Endometrium (tissue), 2 donors: ENCODE measurements around the gene VPS37B.
"Not testable (repeated sequence)": the region's sequence is repeated elsewhere in the genome, so short reads cannot be mapped to it uniquely, and the experiment has no call there.

Experiments
- FAIRE-seq: peaks from 2 replicates; lab custom pipeline; 2012; peaks lifted over from hg19 to GRCh38; lab: Jason Lieb, UNC
- donor health status: control.
- donor health status: control.

The VPS37B gene, protein sequence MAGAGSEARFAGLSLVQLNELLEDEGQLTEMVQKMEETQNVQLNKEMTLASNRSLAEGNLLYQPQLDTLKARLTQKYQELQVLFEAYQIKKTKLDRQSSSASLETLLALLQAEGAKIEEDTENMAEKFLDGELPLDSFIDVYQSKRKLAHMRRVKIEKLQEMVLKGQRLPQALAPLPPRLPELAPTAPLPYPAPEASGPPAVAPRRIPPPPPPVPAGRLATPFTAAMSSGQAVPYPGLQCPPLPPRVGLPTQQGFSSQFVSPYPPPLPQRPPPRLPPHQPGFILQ

DNA sequence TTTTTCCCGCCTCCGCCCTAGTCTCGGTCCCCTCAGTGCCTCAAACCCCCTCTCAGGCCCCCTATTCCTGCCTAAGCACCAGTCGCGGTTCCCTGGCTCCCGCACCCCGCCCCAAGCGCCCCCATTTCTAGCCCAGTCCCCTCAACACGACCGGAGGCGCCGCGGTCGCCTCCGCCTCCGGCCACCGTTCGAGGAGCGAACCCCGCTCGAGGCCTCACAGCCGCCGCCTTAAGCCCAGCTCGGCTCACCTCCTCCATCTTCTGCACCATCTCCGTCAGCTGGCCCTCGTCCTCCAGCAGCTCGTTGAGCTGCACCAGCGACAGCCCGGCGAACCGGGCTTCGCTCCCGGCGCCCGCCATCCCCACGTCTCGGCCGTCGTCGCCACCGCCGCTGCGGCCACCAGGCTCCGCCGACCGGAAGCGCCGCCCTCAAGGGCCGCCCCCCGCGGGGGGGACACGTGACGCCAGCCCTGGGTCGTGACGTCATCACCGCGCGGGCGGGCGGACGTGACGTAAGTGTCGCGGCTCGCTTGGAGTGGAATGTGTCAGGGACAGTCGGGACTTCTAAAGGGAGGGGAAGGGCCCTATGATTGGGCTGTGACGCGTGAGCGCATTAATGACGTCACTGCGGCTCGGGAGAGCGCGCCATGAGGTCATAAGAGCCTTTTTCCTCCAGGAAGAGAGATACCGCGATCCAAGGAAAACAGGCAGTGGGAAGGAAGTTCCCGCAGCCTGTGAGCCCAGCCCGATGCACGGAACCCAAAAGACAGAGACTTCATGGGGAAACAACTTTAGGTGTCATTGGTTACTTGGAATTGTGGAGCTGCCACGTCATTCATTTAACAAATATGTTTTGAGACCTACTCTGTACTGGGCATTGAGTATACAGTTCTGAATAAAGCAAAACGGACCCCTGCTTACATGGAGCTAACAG is at the start of gene VPS37B:
TSS of gene VPS37B (minus strand) at position 421 of the 933 bp plus-strand sequence. CDS start at position 359, 62 bp downstream.
- no peak for FAIRE-seq

GRCh38 chr12:122944605-122945592 is 49.0 kb upstream of the VPS37B start:
- FAIRE-seq: no peak

DNA sequence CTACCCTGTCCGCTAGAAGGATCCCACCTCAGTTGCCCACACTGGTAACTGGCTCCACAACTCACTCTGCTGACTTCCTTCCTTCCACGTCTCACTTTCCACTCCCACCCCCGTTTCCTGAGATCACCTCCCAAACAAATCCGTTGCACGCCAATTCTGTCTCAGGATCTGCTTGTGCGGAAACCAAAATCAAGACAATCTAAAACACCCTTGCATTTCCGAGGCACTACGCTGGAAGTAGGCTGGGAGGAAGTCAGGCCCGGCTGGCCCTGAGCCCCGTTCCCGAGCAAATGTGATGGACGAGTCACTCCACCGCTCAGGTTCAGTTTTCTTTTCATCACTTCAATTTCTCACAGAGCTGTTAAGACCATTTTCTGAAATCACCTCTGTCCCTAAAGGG is 47.3 kb upstream of the VPS37B start:
- no peak for FAIRE-seq

- no peak for FAIRE-seq
Measured at GRCh38 chr12:122942637-122943036, 46.7 kb upstream of the VPS37B start.

DNA sequence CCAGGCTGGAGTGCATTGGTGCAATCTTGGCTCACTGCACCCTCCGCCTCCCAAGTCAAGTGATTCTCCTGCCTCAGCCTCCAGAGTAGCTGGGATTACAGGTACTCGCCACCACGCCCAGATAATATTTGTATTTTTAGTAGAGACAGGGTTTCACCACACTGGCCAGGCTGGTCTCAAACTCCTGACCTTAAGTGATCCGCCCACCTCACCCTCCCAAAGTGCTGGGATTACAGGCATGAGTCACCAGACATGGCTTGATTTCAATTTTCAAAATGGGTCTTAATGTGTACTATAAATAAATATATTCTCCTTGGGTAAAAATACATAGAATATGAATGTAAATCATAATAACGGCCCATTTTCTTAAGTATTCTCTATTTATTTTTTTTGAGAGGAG is 45.4 kb upstream of the VPS37B start:
- not testable (repeated sequence) for FAIRE-seq

- no peak for FAIRE-seq
Measured at GRCh38 chr12:122939125-122939524, 43.2 kb upstream of the VPS37B start.

GRCh38 chr12:122937622-122938091 is 41.7 kb upstream of the VPS37B start:
- FAIRE-seq: no peak

GRCh38 chr12:122935318-122935717 is 39.4 kb upstream of the VPS37B start:
- no peak for FAIRE-seq

DNA sequence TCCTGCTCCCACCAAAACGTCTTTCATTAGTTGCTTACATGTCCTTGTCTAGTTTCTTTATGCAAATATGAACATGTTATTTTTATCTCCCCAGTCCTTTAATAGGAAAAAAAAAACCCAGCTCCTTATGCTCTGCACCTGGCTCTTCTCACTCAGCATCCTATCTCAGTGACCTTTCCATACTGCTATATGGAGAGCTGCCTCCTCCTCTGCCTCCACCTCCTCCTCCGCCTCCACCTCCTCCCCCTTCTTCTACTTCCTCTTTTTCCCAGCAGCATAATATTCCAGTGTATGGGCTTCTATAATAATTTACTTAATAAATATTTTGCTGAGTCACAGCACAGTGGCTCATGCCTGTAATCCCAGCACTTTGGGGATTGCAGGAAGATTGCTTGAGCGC is 38.8 kb upstream of the VPS37B start:
- FAIRE-seq: no peak

- FAIRE-seq: no peak
Measured at GRCh38 chr12:122932207-122932606, 36.3 kb upstream of the VPS37B start.

GRCh38 chr12:122929812-122930211 is 33.9 kb upstream of the VPS37B start:
- FAIRE-seq: no peak

- FAIRE-seq: no peak
Measured at GRCh38 chr12:122929148-122929538, 33.2 kb upstream of the VPS37B start.

- FAIRE-seq: no peak
Measured at GRCh38 chr12:122928404-122929147, 32.7 kb upstream of the VPS37B start.

- no peak for FAIRE-seq
Measured at GRCh38 chr12:122927756-122928403, 32.0 kb upstream of the VPS37B start.

GRCh38 chr12:122921917-122922316 is 26.0 kb upstream of the VPS37B start:
- no peak for FAIRE-seq

DNA sequence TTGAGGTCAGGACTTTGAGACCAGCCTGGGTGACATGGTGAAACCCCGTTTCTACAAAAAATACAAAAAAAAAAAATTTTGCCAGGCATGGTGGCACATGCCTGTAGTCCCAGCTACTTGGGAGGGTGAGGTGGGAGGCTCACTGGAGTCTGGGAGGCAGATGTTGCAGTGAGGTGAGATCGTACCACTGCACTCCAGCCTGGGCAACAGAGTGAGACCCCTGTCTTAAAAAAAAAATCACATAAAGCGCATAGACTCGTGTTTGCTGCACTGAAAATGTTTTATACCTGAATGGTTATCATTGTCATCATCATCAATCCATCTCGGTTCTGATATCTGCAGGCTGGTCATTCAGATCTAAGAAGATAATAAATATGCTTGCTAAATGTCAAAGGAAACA is 24.8 kb upstream of the VPS37B start:
- no peak for FAIRE-seq

- no peak for FAIRE-seq
Measured at GRCh38 chr12:122918827-122919226, 22.9 kb upstream of the VPS37B start.

DNA sequence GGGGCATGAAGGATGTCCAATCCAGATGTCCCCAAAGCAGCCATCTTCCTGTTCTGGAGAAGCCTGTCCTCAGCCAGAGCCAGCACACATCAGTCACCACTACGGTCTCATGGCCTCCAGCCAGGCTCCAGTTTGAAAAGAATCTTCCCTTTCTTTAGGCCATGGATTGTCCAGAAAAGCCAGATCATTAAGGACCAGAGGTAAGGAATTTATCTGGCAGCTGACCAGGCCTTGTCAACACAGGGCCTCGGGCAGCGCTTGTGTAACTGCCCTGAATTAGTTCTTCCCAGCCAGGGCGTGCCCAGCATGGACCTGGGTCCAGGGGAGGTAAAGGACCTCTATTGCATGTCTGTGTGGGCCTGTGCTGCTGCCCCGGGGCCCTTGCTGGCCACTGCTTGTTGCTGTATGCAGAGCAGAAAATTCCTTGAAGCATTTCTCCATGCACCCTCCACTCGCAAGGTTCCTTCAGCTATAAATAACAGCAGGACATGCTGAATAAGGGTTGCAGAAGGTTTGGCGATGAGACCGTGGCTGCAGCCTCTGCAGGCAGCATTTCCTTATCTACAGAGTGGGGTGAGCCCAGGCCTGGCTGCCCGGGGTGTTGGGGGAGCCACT is 21.7 kb upstream of the VPS37B start:
- FAIRE-seq: no peak

DNA sequence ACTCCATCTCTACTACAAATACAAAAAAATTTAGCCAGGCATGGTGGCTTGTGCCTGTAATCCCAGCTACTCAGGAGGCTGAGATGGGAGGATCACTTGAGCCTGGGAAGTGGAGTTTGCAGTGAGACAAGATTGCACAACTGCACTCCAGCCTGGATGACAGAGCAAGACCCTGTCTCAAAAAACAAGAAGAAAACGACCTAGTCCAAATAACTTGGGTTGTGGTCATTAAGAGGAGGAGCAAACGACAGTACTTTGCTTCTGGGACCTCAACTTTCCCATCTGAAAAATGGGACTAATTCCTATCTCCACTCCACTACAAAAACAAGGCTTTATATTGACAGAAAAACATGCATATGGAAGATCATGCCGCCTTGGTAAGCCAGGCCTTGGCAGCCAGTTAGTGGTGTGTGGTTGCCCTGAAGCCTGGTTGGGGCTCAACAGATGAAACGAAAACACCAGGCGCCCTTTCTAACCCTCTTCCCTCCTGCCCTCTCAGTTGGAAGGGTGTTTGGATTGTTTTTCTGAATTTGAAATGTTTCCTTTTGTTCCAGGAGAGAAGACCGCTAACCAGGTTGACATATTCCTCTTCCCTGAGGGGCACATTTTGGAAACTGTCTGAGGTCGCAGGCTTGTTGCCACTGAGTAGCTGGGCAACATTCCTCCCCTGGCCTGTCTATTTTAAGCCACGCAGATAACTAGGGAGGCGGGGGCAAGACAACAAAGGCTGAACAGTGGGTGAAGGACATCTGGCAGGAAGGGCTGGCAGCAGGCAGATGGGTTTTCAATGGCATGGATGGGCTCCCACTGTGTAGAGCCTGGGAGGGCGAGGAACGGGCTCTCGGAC is 13.7 kb upstream of the VPS37B start:
- FAIRE-seq: no peak
